ENCODE data around the gene GSN.

GSN gene

GRCh38 chr9:121331992-121332685 lies 64.2 kb downstream of the GSN start:
- no peaks in the 10 kb centered on the region for H3K9me3 ChIP-seq (ENCODE audit: control insufficient read depth, insufficient read depth, low read length)
- no peaks in the 10 kb centered on the region for H3K4me1 ChIP-seq (ENCODE audit: insufficient read depth, low read length)
- H3K9ac ChIP-seq (ENCODE audit: low read depth, low read length): no peak overlapping the region
- no peaks in the 10 kb centered on the region for H3K36me3 ChIP-seq (ENCODE audit: insufficient read depth, low read length)

GRCh38 chr9:121333950-121334773 lies 66.2 kb downstream of the GSN start:
- Histone ChIP-seq H3K4me1 (ENCODE audit: insufficient read depth, low read length) (no peaks in the 10 kb centered on the region), H3K9me3 (ENCODE audit: control insufficient read depth, insufficient read depth, low read length) (no peaks in the 10 kb centered on the region), H3K9ac (ENCODE audit: low read depth, low read length) (no peak overlapping the region), H3K36me3 (ENCODE audit: insufficient read depth, low read length) (peaks cover 3% of the 10 kb centered on the region)

GRCh38 chr9:121336665-121337064 lies 68.7 kb downstream of the GSN start:
- H3K4me1 ChIP-seq (ENCODE audit: insufficient read depth, low read length): no peaks in the 10 kb centered on the region
- no peaks in the 10 kb centered on the region for H3K9me3 ChIP-seq (ENCODE audit: control insufficient read depth, insufficient read depth, low read length)
- peaks cover 5% of the 10 kb centered on the region for H3K36me3 ChIP-seq (ENCODE audit: insufficient read depth, low read length)
- no peak overlapping the region for H3K9ac ChIP-seq (ENCODE audit: low read depth, low read length)

- Histone ChIP-seq H3K4me1 (ENCODE audit: insufficient read depth, low read length) (no peaks in the 10 kb centered on the region), H3K9ac (ENCODE audit: low read depth, low read length) (no peak overlapping the region), H3K9me3 (ENCODE audit: control insufficient read depth, insufficient read depth, low read length) (no peaks in the 10 kb centered on the region), H3K36me3 (ENCODE audit: insufficient read depth, low read length) (peaks cover 5% of the 10 kb centered on the region)
These were observed 71.5 kb downstream of the GSN start for GRCh38 chr9:121339437-121339836.

- Histone ChIP-seq H3K9ac (ENCODE audit: low read depth, low read length) (no peak overlapping the region), H3K9me3 (ENCODE audit: control insufficient read depth, insufficient read depth, low read length) (no peaks in the 10 kb centered on the region), H3K36me3 (ENCODE audit: insufficient read depth, low read length) (peaks cover 5% of the 10 kb centered on the region), H3K4me1 (ENCODE audit: insufficient read depth, low read length) (no peaks in the 10 kb centered on the region)
These were observed 72.9 kb downstream of the GSN start for GRCh38 chr9:121340676-121341392.

GRCh38 chr9:121344184-121344583 lies 76.2 kb downstream of the GSN start:
- Histone ChIP-seq H3K9ac (ENCODE audit: low read depth, low read length) (no peak overlapping the region), H3K9me3 (ENCODE audit: control insufficient read depth, insufficient read depth, low read length) (no peaks in the 10 kb centered on the region), H3K4me1 (ENCODE audit: insufficient read depth, low read length) (no peaks in the 10 kb centered on the region), H3K36me3 (ENCODE audit: insufficient read depth, low read length) (peaks cover 1% of the 10 kb centered on the region; the same call in 1 of the 2 replicates)

- no peaks in the 10 kb centered on the region for H3K4me1 ChIP-seq (ENCODE audit: insufficient read depth, low read length)
- H3K36me3 ChIP-seq (ENCODE audit: insufficient read depth, low read length): no peaks in the 10 kb centered on the region
- no peak overlapping the region for H3K9ac ChIP-seq (ENCODE audit: low read depth, low read length)
- H3K9me3 ChIP-seq (ENCODE audit: control insufficient read depth, insufficient read depth, low read length): no peaks in the 10 kb centered on the region
These were observed 77.1 kb downstream of the GSN start for GRCh38 chr9:121345070-121345469.

- H3K36me3 ChIP-seq (ENCODE audit: insufficient read depth, low read length): no peaks in the 10 kb centered on the region
- no peaks in the 10 kb centered on the region for H3K9me3 ChIP-seq (ENCODE audit: control insufficient read depth, insufficient read depth, low read length)
- H3K9ac ChIP-seq (ENCODE audit: low read depth, low read length): no peak overlapping the region
- H3K4me1 ChIP-seq (ENCODE audit: insufficient read depth, low read length): no peaks in the 10 kb centered on the region
These were observed 80.3 kb downstream of the GSN start for GRCh38 chr9:121348221-121348620.

- Histone ChIP-seq H3K9me3 (ENCODE audit: control insufficient read depth, insufficient read depth, low read length) (no peaks in the 10 kb centered on the region), H3K36me3 (ENCODE audit: insufficient read depth, low read length) (no peaks in the 10 kb centered on the region)
These were observed 81.0 kb downstream of the GSN start for GRCh38 chr9:121349009-121349408.

GRCh38 chr9:121350036-121350435 lies 82.1 kb downstream of the GSN start:
- Histone ChIP-seq H3K36me3 (ENCODE audit: insufficient read depth, low read length) (no peaks in the 10 kb centered on the region), H3K9me3 (ENCODE audit: control insufficient read depth, insufficient read depth, low read length) (no peaks in the 10 kb centered on the region), H3K9ac (ENCODE audit: low read depth, low read length) (no peak overlapping the region), H3K4me1 (ENCODE audit: insufficient read depth, low read length) (0 out of 2 replicates have a peak, but pooled peaks cover 2% of the 10 kb centered on the region)

More at GRCh38 chr9:121349009-121349408, 81.0 kb downstream of the GSN start:
- Histone ChIP-seq H3K9ac (ENCODE audit: low read depth, low read length) (no peak overlapping the region), H3K4me1 (ENCODE audit: insufficient read depth, low read length) (0 out of 2 replicates have a peak, but pooled peaks cover 2% of the 10 kb centered on the region)

- Histone ChIP-seq H3K9ac (ENCODE audit: low read depth, low read length) (no peak overlapping the region), H3K36me3 (ENCODE audit: insufficient read depth, low read length) (no peaks in the 10 kb centered on the region), H3K9me3 (ENCODE audit: control insufficient read depth, insufficient read depth, low read length) (no peaks in the 10 kb centered on the region), H3K4me1 (ENCODE audit: insufficient read depth, low read length) (0 out of 2 replicates have a peak, but pooled peaks cover 2% of the 10 kb centered on the region)
These were observed 83.1 kb downstream of the GSN start for GRCh38 chr9:121350993-121351561.

GRCh38 chr9:121353241-121354061 lies 85.5 kb downstream of the GSN start:
- no peaks in the 10 kb centered on the region for H3K9me3 ChIP-seq (ENCODE audit: control insufficient read depth, insufficient read depth, low read length)
- H3K9ac ChIP-seq (ENCODE audit: low read depth, low read length): no peak overlapping the region
- H3K36me3 ChIP-seq (ENCODE audit: insufficient read depth, low read length): no peaks in the 10 kb centered on the region
- H3K4me1 ChIP-seq (ENCODE audit: insufficient read depth, low read length): 0 out of 2 replicates have a peak, but pooled peaks cover 2% of the 10 kb centered on the region

GRCh38 chr9:121354141-121354540 lies 86.2 kb downstream of the GSN start:
- Histone ChIP-seq H3K4me1 (ENCODE audit: insufficient read depth, low read length) (0 out of 2 replicates have a peak, but pooled peaks cover 2% of the 10 kb centered on the region), H3K36me3 (ENCODE audit: insufficient read depth, low read length) (no peaks in the 10 kb centered on the region), H3K9me3 (ENCODE audit: control insufficient read depth, insufficient read depth, low read length) (no peaks in the 10 kb centered on the region), H3K9ac (ENCODE audit: low read depth, low read length) (no peak overlapping the region)
